SIG-M5 treated with dmso at 0.1 percent for 504 hours (cell line): ENCODE results near the gene SORBS1.

Experiments
- DNase-seq: peaks from one replicate; lab custom pipeline; 2025; ENCODE audit not compliant: unreplicated experiment; lab: John Stamatoyannopoulos, UW

The SORBS1 gene

GRCh38 chr10:95566136-95566535 is 5.0 kb upstream of the SORBS1 start:
- DNase-seq = no peak

GRCh38 chr10:95565336-95565735 is 4.2 kb upstream of the SORBS1 start:
- no peak for DNase-seq

GRCh38 chr10:95564291-95564690 is 3.1 kb upstream of the SORBS1 start:
- no peak for DNase-seq

GRCh38 chr10:95562341-95562965 is 1.3 kb upstream of the SORBS1 start:
- DNase-seq = no peak

- no peak for DNase-seq
Observed at GRCh38 chr10:95561864-95562177, 650 bp upstream of the SORBS1 start.

- no peak for DNase-seq
Observed at GRCh38 chr10:95560278-95561176, 644 bp downstream of the SORBS1 start.

GRCh38 chr10:95559896-95560277 is 1.3 kb downstream of the SORBS1 start:
- DNase-seq = no peak

- no peak for DNase-seq
Observed at GRCh38 chr10:95559471-95559870, 1.7 kb downstream of the SORBS1 start.

- DNase-seq = no peak
Observed at GRCh38 chr10:95558593-95559320, 2.4 kb downstream of the SORBS1 start.

GRCh38 chr10:95556994-95557767 is 4.0 kb downstream of the SORBS1 start:
- DNase-seq = no peak

GRCh38 chr10:95553674-95554073 is 7.5 kb downstream of the SORBS1 start:
- DNase-seq = no peak

- DNase-seq = no peak
Observed at GRCh38 chr10:95552679-95553342, 8.4 kb downstream of the SORBS1 start.

- DNase-seq = no peak
Observed at GRCh38 chr10:95550073-95550672, 11.0 kb downstream of the SORBS1 start.

- DNase-seq = no peak
Observed at GRCh38 chr10:95547791-95548435, 13.3 kb downstream of the SORBS1 start.

GRCh38 chr10:95547197-95547596 is 14.0 kb downstream of the SORBS1 start:
- DNase-seq = no peak

- no peak for DNase-seq
Observed at GRCh38 chr10:95545981-95546380, 15.2 kb downstream of the SORBS1 start.

- no peak for DNase-seq
Observed at GRCh38 chr10:95544783-95545500, 16.2 kb downstream of the SORBS1 start.

GRCh38 chr10:95543459-95543858 is 17.7 kb downstream of the SORBS1 start:
- DNase-seq = no peak

- DNase-seq = no peak
Observed at GRCh38 chr10:95542761-95543160, 18.4 kb downstream of the SORBS1 start.
